Measurements from ENCODE around the gene IQSEC2. TPM values are rescaled to one million over a fixed set of nuclear protein-coding genes. Genes with fewer than 3 reads are reported as not detected.

IQSEC2 gene
- total RNA-seq, 1 experiment from 2014 or later, result 16.9 TPM

GRCh38 chrX:53286171-53286570 lies 4.8 kb upstream of the IQSEC2 start:
- Histone ChIP-seq H3K27me3 (ENCODE audit: control insufficient read depth, insufficient read depth, low read length) (no peaks in the 10 kb centered on the region), H3K4me3 (ENCODE audit: insufficient read depth, low read depth, low read length) (no peak overlapping the region), H3K36me3 (replicated peaks; ENCODE audit: control insufficient read depth, insufficient read depth, low read length) (no peaks in the 10 kb centered on the region)
- no peak for DNase-seq

GRCh38 chrX:53285591-53285990 lies 4.2 kb upstream of the IQSEC2 start:
- DNase-seq, result no peak
- no peaks in the 10 kb centered on the region for H3K27me3 ChIP-seq (ENCODE audit: control insufficient read depth, insufficient read depth, low read length)

GRCh38 chrX:53284684-53285447 lies 3.5 kb upstream of the IQSEC2 start:
- Histone ChIP-seq H3K27me3 (ENCODE audit: control insufficient read depth, insufficient read depth, low read length) (no peaks in the 10 kb centered on the region), H3K36me3 (replicated peaks; ENCODE audit: control insufficient read depth, insufficient read depth, low read length) (no peaks in the 10 kb centered on the region), H3K4me3 (ENCODE audit: insufficient read depth, low read depth, low read length) (no peak overlapping the region)
- DNase-seq, result peak; percentile 88

More at GRCh38 chrX:53285591-53285990, 4.2 kb upstream of the IQSEC2 start:
- Histone ChIP-seq H3K4me3 (ENCODE audit: insufficient read depth, low read depth, low read length) (no peak overlapping the region), H3K36me3 (replicated peaks; ENCODE audit: control insufficient read depth, insufficient read depth, low read length) (no peaks in the 10 kb centered on the region)

GRCh38 chrX:53283567-53283966 lies 2.2 kb upstream of the IQSEC2 start:
- DNase-seq, result no peak
- Histone ChIP-seq H3K36me3 (replicated peaks; ENCODE audit: control insufficient read depth, insufficient read depth, low read length) (no peaks in the 10 kb centered on the region), H3K27me3 (ENCODE audit: control insufficient read depth, insufficient read depth, low read length) (no peaks in the 10 kb centered on the region), H3K4me3 (ENCODE audit: insufficient read depth, low read depth, low read length) (no peak overlapping the region)

- Histone ChIP-seq H3K36me3 (replicated peaks; ENCODE audit: control insufficient read depth, insufficient read depth, low read length) (no peaks in the 10 kb centered on the region), H3K27me3 (ENCODE audit: control insufficient read depth, insufficient read depth, low read length) (no peaks in the 10 kb centered on the region), H3K4me3 (ENCODE audit: insufficient read depth, low read depth, low read length) (no peak overlapping the region)
- DNase-seq, result no peak
These were observed 1.7 kb upstream of the IQSEC2 start for GRCh38 chrX:53283099-53283498.

- DNase-seq, result no peak
- no peak overlapping the region for H3K4me3 ChIP-seq (ENCODE audit: insufficient read depth, low read depth, low read length)
- no peaks in the 10 kb centered on the region for H3K27me3 ChIP-seq (ENCODE audit: control insufficient read depth, insufficient read depth, low read length)
- no peaks in the 10 kb centered on the region for H3K36me3 ChIP-seq (replicated peaks; ENCODE audit: control insufficient read depth, insufficient read depth, low read length)
These were observed 745 bp upstream of the IQSEC2 start for GRCh38 chrX:53281963-53282695.

- Histone ChIP-seq H3K36me3 (replicated peaks; ENCODE audit: control insufficient read depth, insufficient read depth, low read length) (no peaks in the 10 kb centered on the region), H3K27me3 (ENCODE audit: control insufficient read depth, insufficient read depth, low read length) (no peaks in the 10 kb centered on the region), H3K4me3 (ENCODE audit: insufficient read depth, low read depth, low read length) (no peak overlapping the region; the same call in 1 of the 2 replicates)
- DNase-seq, result peak; percentile 63
These were observed 758 bp downstream of the IQSEC2 start for GRCh38 chrX:53280331-53281320.

- DNase-seq, result peak; percentile 67
- no peaks in the 10 kb centered on the region for H3K36me3 ChIP-seq (replicated peaks; ENCODE audit: control insufficient read depth, insufficient read depth, low read length)
- no peaks in the 10 kb centered on the region for H3K27me3 ChIP-seq (ENCODE audit: control insufficient read depth, insufficient read depth, low read length)
- no peak overlapping the region for H3K4me3 ChIP-seq (ENCODE audit: insufficient read depth, low read depth, low read length)
These were observed 1.8 kb downstream of the IQSEC2 start for GRCh38 chrX:53279296-53280237.

- no peaks in the 10 kb centered on the region for H3K27me3 ChIP-seq (ENCODE audit: control insufficient read depth, insufficient read depth, low read length)
- no peak overlapping the region for H3K4me3 ChIP-seq (ENCODE audit: insufficient read depth, low read depth, low read length)
- no peaks in the 10 kb centered on the region for H3K36me3 ChIP-seq (replicated peaks; ENCODE audit: control insufficient read depth, insufficient read depth, low read length)
- DNase-seq, result no peak
These were observed 8.5 kb downstream of the IQSEC2 start for GRCh38 chrX:53272808-53273337.

- Histone ChIP-seq H3K27me3 (ENCODE audit: control insufficient read depth, insufficient read depth, low read length) (no peaks in the 10 kb centered on the region), H3K36me3 (replicated peaks; ENCODE audit: control insufficient read depth, insufficient read depth, low read length) (no peaks in the 10 kb centered on the region), H3K4me3 (ENCODE audit: insufficient read depth, low read depth, low read length) (no peak overlapping the region)
- peak; percentile 57 for DNase-seq
These were observed 11.8 kb downstream of the IQSEC2 start for GRCh38 chrX:53269536-53270107.

- DNase-seq, result no peak
- H3K4me3 ChIP-seq (ENCODE audit: insufficient read depth, low read depth, low read length), result no peak overlapping the region
- H3K27me3 ChIP-seq (ENCODE audit: control insufficient read depth, insufficient read depth, low read length), result no peaks in the 10 kb centered on the region
- H3K36me3 ChIP-seq (replicated peaks; ENCODE audit: control insufficient read depth, insufficient read depth, low read length), result no peaks in the 10 kb centered on the region
These were observed 13.2 kb downstream of the IQSEC2 start for GRCh38 chrX:53268173-53268572.

- H3K27me3 ChIP-seq (ENCODE audit: control insufficient read depth, insufficient read depth, low read length), result no peaks in the 10 kb centered on the region
- H3K36me3 ChIP-seq (replicated peaks; ENCODE audit: control insufficient read depth, insufficient read depth, low read length), result no peaks in the 10 kb centered on the region
- DNase-seq, result no peak
- H3K4me3 ChIP-seq (ENCODE audit: insufficient read depth, low read depth, low read length), result no peak overlapping the region
These were observed 14.5 kb downstream of the IQSEC2 start for GRCh38 chrX:53266914-53267313.
